SU-DHL-6 (cell line): ENCODE measurements around the gene UNC45A.

Experiments used
- EZH2phosphoT487 ChIP-seq: fragments of 200-600 bp; sonication (generic), shearing (Covaris generic); conservative IDR thresholded peaks from 2 replicates; pipeline ENCODE4 v1.6.1; 2018; ENCODE audit warnings: mild to moderate bottlenecking, antibody characterized with exemption, low read length, moderate library complexity, mixed read lengths
- TF ChIP-seq, protein P1 (sequence below): fragments of 200-600 bp; sonication (generic); IDR thresholded peaks from one replicate; pipeline ENCODE4 v1.5.1; 2017; ENCODE audit warnings: antibody characterized with exemption, mild to moderate bottlenecking, low read length, moderate library complexity; ENCODE audit not compliant: insufficient read depth, poor library complexity, severe bottlenecking

DNA sequence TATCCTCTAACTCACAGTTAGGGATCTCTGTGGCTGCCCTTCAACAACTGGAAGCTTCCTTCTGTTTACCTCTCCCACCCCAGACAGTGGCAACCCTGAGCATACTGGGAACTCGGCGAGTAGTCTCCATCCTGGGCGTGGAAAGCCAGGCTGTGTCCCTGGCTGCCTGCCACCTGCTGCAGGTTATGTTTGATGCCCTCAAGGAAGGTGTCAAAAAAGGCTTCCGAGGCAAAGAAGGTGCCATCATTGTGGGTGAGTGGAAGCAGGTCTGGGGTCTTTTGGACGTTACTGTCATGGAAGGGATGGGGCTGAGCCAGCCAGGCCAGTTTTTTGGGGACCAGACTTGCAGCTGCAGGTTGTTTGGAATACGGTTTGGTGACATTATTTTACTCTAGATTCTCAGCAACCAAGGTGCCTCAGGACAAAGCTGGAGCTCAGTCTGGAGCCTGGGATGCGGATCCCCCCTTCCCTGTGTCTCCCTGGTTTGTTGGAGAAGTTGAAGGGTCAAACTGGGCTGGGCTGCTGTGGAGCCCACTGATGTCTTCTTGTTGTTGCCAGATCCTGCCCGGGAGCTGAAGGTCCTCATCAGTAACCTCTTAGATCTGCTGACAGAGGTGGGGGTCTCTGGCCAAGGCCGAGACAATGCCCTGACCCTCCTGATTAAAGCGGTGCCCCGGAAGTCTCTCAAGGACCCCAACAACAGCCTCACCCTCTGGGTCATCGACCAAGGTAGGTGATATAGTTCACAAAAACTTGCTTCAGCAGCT, 7.5 kb downstream of the UNC45A start:
- TF ChIP-seq, protein P1, sequence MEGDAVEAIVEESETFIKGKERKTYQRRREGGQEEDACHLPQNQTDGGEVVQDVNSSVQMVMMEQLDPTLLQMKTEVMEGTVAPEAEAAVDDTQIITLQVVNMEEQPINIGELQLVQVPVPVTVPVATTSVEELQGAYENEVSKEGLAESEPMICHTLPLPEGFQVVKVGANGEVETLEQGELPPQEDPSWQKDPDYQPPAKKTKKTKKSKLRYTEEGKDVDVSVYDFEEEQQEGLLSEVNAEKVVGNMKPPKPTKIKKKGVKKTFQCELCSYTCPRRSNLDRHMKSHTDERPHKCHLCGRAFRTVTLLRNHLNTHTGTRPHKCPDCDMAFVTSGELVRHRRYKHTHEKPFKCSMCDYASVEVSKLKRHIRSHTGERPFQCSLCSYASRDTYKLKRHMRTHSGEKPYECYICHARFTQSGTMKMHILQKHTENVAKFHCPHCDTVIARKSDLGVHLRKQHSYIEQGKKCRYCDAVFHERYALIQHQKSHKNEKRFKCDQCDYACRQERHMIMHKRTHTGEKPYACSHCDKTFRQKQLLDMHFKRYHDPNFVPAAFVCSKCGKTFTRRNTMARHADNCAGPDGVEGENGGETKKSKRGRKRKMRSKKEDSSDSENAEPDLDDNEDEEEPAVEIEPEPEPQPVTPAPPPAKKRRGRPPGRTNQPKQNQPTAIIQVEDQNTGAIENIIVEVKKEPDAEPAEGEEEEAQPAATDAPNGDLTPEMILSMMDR = no peak
- no peak for TF ChIP-seq EZH2phosphoT487
